ENCODE measurements around the gene CHL1. TPM values are rescaled to one million over a fixed set of nuclear protein-coding genes. Genes with fewer than 3 reads are reported as not detected.

CHL1 gene, protein sequence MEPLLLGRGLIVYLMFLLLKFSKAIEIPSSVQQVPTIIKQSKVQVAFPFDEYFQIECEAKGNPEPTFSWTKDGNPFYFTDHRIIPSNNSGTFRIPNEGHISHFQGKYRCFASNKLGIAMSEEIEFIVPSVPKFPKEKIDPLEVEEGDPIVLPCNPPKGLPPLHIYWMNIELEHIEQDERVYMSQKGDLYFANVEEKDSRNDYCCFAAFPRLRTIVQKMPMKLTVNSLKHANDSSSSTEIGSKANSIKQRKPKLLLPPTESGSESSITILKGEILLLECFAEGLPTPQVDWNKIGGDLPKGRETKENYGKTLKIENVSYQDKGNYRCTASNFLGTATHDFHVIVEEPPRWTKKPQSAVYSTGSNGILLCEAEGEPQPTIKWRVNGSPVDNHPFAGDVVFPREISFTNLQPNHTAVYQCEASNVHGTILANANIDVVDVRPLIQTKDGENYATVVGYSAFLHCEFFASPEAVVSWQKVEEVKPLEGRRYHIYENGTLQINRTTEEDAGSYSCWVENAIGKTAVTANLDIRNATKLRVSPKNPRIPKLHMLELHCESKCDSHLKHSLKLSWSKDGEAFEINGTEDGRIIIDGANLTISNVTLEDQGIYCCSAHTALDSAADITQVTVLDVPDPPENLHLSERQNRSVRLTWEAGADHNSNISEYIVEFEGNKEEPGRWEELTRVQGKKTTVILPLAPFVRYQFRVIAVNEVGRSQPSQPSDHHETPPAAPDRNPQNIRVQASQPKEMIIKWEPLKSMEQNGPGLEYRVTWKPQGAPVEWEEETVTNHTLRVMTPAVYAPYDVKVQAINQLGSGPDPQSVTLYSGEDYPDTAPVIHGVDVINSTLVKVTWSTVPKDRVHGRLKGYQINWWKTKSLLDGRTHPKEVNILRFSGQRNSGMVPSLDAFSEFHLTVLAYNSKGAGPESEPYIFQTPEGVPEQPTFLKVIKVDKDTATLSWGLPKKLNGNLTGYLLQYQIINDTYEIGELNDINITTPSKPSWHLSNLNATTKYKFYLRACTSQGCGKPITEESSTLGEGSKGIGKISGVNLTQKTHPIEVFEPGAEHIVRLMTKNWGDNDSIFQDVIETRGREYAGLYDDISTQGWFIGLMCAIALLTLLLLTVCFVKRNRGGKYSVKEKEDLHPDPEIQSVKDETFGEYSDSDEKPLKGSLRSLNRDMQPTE (N-terminal part only)
- not detected in 2 replicates for total RNA-seq

DNA sequence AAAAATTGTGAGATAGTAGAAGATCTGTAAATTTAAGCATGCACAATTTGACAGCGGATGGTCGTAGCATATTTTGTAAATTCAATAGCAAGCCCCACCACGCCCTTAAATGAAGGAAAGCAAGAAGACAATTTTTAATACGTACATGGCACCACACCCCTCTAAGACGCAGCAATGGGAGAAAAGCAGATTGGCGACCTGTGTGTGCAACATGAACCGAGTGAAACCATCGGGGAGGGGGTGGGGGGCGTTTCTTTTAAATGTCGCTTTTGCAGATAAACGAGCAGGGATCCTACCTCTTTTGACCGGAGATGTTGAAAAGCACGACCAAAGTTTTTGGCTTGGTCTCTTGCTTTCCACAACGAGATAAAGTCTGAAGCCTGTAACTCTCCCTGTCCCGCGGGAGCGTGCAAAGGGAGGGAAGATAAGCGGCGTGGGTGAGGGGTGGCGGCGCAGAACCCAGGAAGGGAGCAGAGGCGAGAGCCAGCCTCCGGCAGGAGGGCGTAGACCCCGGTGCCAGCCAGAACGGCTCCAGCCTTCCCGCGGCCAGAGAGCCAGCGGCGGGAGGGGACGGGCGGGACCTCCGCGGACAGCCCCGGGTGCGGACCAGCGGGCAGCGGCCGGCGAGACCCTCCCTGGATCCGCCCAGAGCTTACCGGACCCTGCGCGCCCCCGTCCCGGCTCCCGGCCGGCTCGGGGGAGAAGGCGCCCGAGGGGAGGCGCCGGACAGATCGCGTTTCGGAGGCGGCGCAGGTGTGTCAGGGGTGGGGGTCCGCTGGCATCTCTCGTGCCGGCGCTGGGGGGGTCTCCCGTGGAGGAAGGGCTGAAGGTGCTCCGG is at the start of gene CHL1:
CHL1 (plus strand) TSS at position 453 of the 838 bp plus-strand sequence. CDS start 123,014 bp downstream, outside the sequence.

